IMR-90 (cell line): ENCODE measurements around the gene PHC2. TPM values are rescaled to one million over a fixed set of nuclear protein-coding genes. Genes with fewer than 3 reads are reported as not detected.
A peak's percentile ranks its signal among the peaks of the same experiment; 100 is the strongest.

Source experiments
- ATAC-seq: fragments of 200-7000 bp; cut with Tn5 transposase; 2 replicates; pipeline ENCODE4 v1.9.1; 2020; ENCODE audit warnings: low read depth, mild to moderate bottlenecking, moderate library complexity
- BruUV-seq: library from RNA; stranded (reverse); fragments of 400-500 nt; replicated peaks from 2 replicates; lab custom pipeline; 2021; lab: Mats Ljungman, UMichigan
- CTCF ChIA-PET: fragments of 300-600 bp; formaldehyde crosslinking; extraction: SDS; loops from one replicate; lab custom pipeline; 2021; ENCODE audit warnings: antibody characterized with exemption; lab: Yijun Ruan, JAX
- POLR2A ChIA-PET: fragments of 300-600 bp; sonication (Branson Sonifier 250); formaldehyde crosslinking; loops from one replicate; lab custom pipeline; 2022; ENCODE audit warnings: antibody characterized with exemption; ENCODE audit not compliant: unreplicated experiment; lab: Charles Lee
- DNase-seq: peaks from one replicate; pipeline ENCODE4 v3.0.0; 2013
- H2AFZ ChIP-seq: replicated peaks from 2 replicates; pipeline ENCODE3; 2013; ENCODE audit warnings: low read length, mild to moderate bottlenecking; ENCODE audit not compliant: poor library complexity
- H2AK5ac ChIP-seq: 2 replicates; pipeline ENCODE4 v1.6.1; 2013; ENCODE audit warnings: low read depth, low read length, inconsistent platforms
- H2AK9ac ChIP-seq: replicated peaks from 2 replicates; pipeline ENCODE3; 2013; ENCODE audit warnings: mild to moderate bottlenecking, low read depth, low read length, moderate library complexity; ENCODE audit not compliant: poor library complexity
- H2BK120ac ChIP-seq: 2 replicates; pipeline ENCODE4 v1.6.1; 2013; ENCODE audit warnings: low read depth, low read length, inconsistent platforms
- H2BK15ac ChIP-seq: 3 replicates; pipeline ENCODE4 v1.6.1; 2013; ENCODE audit warnings: low read depth, low read length, inconsistent platforms
- H2BK20ac ChIP-seq: 2 replicates; pipeline ENCODE4 v1.6.1; 2013; ENCODE audit warnings: low read depth, mild to moderate bottlenecking, inconsistent platforms, low read length, moderate library complexity
- H2BK5ac ChIP-seq: 2 replicates; pipeline ENCODE4 v1.6.1; 2013; ENCODE audit warnings: mild to moderate bottlenecking, low read depth, low read length, inconsistent platforms; ENCODE audit not compliant: poor library complexity, severe bottlenecking
- H3K14ac ChIP-seq: replicated peaks from 2 replicates; pipeline ENCODE4 v1.6.1; 2013; ENCODE audit warnings: low read depth, low read length, inconsistent platforms
- H3K18ac ChIP-seq: 2 replicates; pipeline ENCODE4 v1.6.1; 2013; ENCODE audit warnings: low read depth, low read length, control low read depth
- H3K23ac ChIP-seq: 2 replicates; pipeline ENCODE4 v1.6.1; 2013; ENCODE audit warnings: low read depth, low read length, inconsistent platforms
- H3K27ac ChIP-seq: 2 replicates; pipeline ENCODE4 v1.5.1; 2013; ENCODE audit warnings: mild to moderate bottlenecking, control low read depth, low read length; ENCODE audit not compliant: insufficient read depth
- H3K27me3 ChIP-seq: 2 replicates; pipeline ENCODE4 v1.6.1; 2013; ENCODE audit warnings: low read length; ENCODE audit not compliant: control insufficient read depth, insufficient read depth
- H3K36me3 ChIP-seq: 2 replicates; pipeline ENCODE4 v1.6.1; 2013; ENCODE audit warnings: low read length, mixed read lengths; ENCODE audit not compliant: control insufficient read depth, insufficient read depth
- H3K4ac ChIP-seq: 2 replicates; pipeline ENCODE4 v1.6.1; 2013; ENCODE audit warnings: low read depth, low read length, inconsistent platforms
- H3K4me1 ChIP-seq: 2 replicates; pipeline ENCODE4 v1.6.1; 2013; ENCODE audit warnings: low read length, mixed read lengths; ENCODE audit not compliant: control insufficient read depth, insufficient read depth
- H3K4me2 ChIP-seq: 2 replicates; pipeline ENCODE4 v1.6.1; 2013; ENCODE audit warnings: low read depth, mild to moderate bottlenecking, control low read depth, low read length, moderate library complexity
- H3K4me3 ChIP-seq: 2 replicates; pipeline ENCODE4 v1.5.1; 2013; ENCODE audit warnings: low read depth, mild to moderate bottlenecking, control low read depth, low read length, moderate library complexity; ENCODE audit not compliant: insufficient read depth
- H3K56ac ChIP-seq: 2 replicates; pipeline ENCODE4 v1.6.1; 2013; ENCODE audit warnings: low read length, inconsistent platforms; ENCODE audit not compliant: insufficient read depth; ENCODE audit errors: extremely low read depth
- H3K79me1 ChIP-seq, 2 experiments: 2 replicates each; pipeline ENCODE4 v1.6.1; 2013; ENCODE audit warnings: low read length in 2 of 2, inconsistent platforms in 1 of 2, low read depth in 1 of 2
- H3K9ac ChIP-seq: 2 replicates; pipeline ENCODE4 v1.6.1; 2013; ENCODE audit warnings: low read depth, low read length, control low read depth
- H3K9me1 ChIP-seq: 2 replicates; pipeline ENCODE4 v1.6.1; 2013; ENCODE audit warnings: low read length, inconsistent platforms; ENCODE audit not compliant: insufficient read depth
- H3K9me3 ChIP-seq: 2 replicates; pipeline ENCODE4 v1.6.1; 2013; ENCODE audit warnings: low read length; ENCODE audit not compliant: control insufficient read depth, insufficient read depth
- H4K20me1 ChIP-seq: 2 replicates; pipeline ENCODE4 v1.6.1; 2013; ENCODE audit warnings: low read length, inconsistent platforms; ENCODE audit not compliant: insufficient read depth
- H4K5ac ChIP-seq: 2 replicates; pipeline ENCODE4 v1.6.1; 2013; ENCODE audit warnings: mild to moderate bottlenecking, low read depth, low read length, control low read depth
- H4K8ac ChIP-seq, 2 experiments: 2 replicates each; pipeline ENCODE4 v1.6.1; 2013; ENCODE audit warnings: low read depth in 2 of 2, low read length in 2 of 2, control low read depth in 1 of 2, inconsistent platforms in 1 of 2
- H4K91ac ChIP-seq: 2 replicates; pipeline ENCODE4 v1.6.1; 2013; ENCODE audit warnings: low read depth, low read length, inconsistent platforms; ENCODE audit not compliant: insufficient read depth
- BHLHE40 ChIP-seq: fragments of 150-350 bp; IDR thresholded peaks from 2 replicates; pipeline ENCODE4 v1.6.1; 2016; ENCODE audit warnings: mild to moderate bottlenecking, low read depth, low read length
- CEBPB ChIP-seq: IDR thresholded peaks from 2 replicates; pipeline ENCODE4 v1.6.1; 2012; ENCODE audit warnings: low read depth, low read length, improper control_type of control experiment
- CHD1 ChIP-seq: IDR thresholded peaks from 2 replicates; pipeline ENCODE4 v1.6.1; 2012; ENCODE audit warnings: low read depth, low read length, improper control_type of control experiment
- FOS ChIP-seq: fragments of 150-350 bp; IDR thresholded peaks from 2 replicates; pipeline ENCODE4 v1.6.1; 2016; ENCODE audit warnings: low read depth, low read length
- MAFK ChIP-seq: IDR thresholded peaks from 2 replicates; pipeline ENCODE4 v1.6.1; 2012; ENCODE audit warnings: low read depth, low read length, improper control_type of control experiment
- MAZ ChIP-seq: IDR thresholded peaks from 2 replicates; pipeline ENCODE4 v1.6.1; 2012; ENCODE audit warnings: low read depth, mild to moderate bottlenecking, low read length, improper control_type of control experiment, moderate library complexity, borderline replicate concordance
- MXI1 ChIP-seq: IDR thresholded peaks from 2 replicates; pipeline ENCODE4 v1.6.1; 2012; ENCODE audit warnings: low read depth, mild to moderate bottlenecking, low read length, moderate library complexity, borderline replicate concordance
- POLR2A ChIP-seq: IDR thresholded peaks from 2 replicates; pipeline ENCODE4 v1.6.1; 2012; ENCODE audit warnings: mild to moderate bottlenecking, low read depth, low read length
- WGBS, 2 experiments: methylation state at CpG; one replicate each; pipeline versions ENCODE4 v1.1.5 to v1.1.7; 2013; ENCODE audit warnings: missing lambda C conversion rate in 2 of 2; ENCODE audit not compliant: insufficient read length in 1 of 2; ENCODE audit errors: extremely low coverage in 2 of 2; 5-methylcytosine and 5-hydroxymethylcytosine counted together
- dilution Hi-C: fragments of 300-500 bp; cut with HindIII; formaldehyde crosslinking; loops from one replicate; pipeline ENCODE4 v1.14.3; 2018; ENCODE audit warnings: low sequenced_read_pairs; ENCODE audit not compliant: unreplicated experiment
- in situ Hi-C: fragments of 300-500 bp; cut with MboI; formaldehyde crosslinking; loops from 3 replicates; pipeline ENCODE4 v1.14.3; 2019; ENCODE audit warnings: low sequenced_read_pairs, inconsistent platforms, mixed read lengths
- intact Hi-C: fragments of 100-400 bp; cut with micrococcal nuclease; formaldehyde crosslinking; loops from 2 replicates; pipeline ENCODE4 v1.10.0; 2022
- polyA plus RNA-seq, 3 experiments: library from polyadenylated mRNA; depleted of rRNA; stranded (reverse); fragments of >200 nt; gene quantifications; 2 replicates each; pipeline ENCODE4 v1.2.3, GENCODE V29; 2012; ENCODE audit warnings: low replicate concordance in 1 of 3
- total RNA-seq: library from RNA; depleted of rRNA; stranded (reverse); fragments of >200 nt; gene quantifications from 2 replicates; pipeline ENCODE4 v1.2.3, GENCODE V29; 2012

Gene PHC2
- total and polyA plus RNA-seq, 2 of the 4 experiments (the other 2 are of a cell fraction) = 46.4 to 98.1 TPM

DNA sequence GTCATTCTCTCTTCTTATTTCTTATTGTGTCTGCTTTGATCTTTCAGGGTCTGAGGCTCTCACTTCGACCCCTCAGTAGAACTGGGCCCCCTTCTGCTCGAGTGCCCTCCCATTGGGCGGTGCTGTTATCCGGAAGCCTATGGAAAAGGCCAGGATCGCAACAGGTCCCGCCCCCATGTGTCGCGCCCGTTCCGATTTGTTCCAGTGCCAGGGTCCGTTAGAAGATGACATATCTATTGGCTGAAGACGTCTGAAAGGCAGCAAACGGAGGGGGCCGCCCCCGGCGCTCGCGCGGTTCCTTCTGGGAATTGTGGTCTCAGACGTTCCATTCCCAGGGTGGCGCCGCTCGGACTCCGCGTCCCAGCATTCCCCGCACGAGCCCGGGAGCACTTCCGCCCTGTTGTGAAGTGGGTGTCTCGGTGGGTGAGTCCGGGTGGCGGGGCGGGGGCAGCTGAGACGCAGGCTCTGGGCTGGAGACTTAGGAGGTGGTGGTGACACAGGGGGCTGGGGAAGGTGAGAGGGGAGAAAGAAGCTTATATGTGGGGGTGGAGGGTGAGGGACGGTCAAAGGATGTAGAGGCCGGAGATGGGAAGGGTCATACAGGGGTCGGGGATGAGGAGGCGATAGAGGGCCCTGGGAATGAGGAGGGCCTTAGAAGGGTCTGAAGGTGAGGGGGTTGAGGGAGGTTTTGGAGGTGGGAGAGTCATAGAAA, 41.5 kb upstream of the PHC2 start, which contains the start of gene ZSCAN20:
Gene ZSCAN20, plus strand, starts transcription at position 377 of the 712 bp plus-strand sequence. CDS start 6,644 bp downstream, outside the sequence.
- Histone ChIP-seq H3K4ac (peak within 1 kb of the TSS; percentile 87), H3K36me3 (no peaks in the 10 kb centered on the region; the same call in 1 of the 2 replicates), H2BK15ac (peak within 1 kb of the TSS; percentile 90), H3K4me1 (peaks cover 12% of the 10 kb centered on the region), H2AFZ (peak within 1 kb of the TSS; percentile 93), H3K9ac (peak within 1 kb of the TSS; percentile 83), H3K4me3 (peak within 1 kb of the TSS; percentile 77), H2AK5ac (peak within 1 kb of the TSS; percentile 47), H3K4me2 (peak within 1 kb of the TSS; percentile 91), H3K9me3 (no peaks in the 10 kb centered on the region), H4K20me1 (no peaks in the 10 kb centered on the region), H3K27ac (peak within 1 kb of the TSS; percentile 69), H2BK5ac (peak within 1 kb of the TSS; percentile 70), H3K27me3 (no peaks in the 10 kb centered on the region), H3K23ac (peak within 1 kb of the TSS; percentile 46; the same call in 1 of the 2 replicates), H3K56ac (peak within 1 kb of the TSS; percentile 48), H3K9me1 (peaks cover 14% of the 10 kb centered on the region), H3K18ac (peak within 1 kb of the TSS; percentile 38), H4K91ac (peak within 1 kb of the TSS; percentile 66), H3K79me1 (peaks cover 24 to 40% of the 10 kb centered on the region in 2 experiments), H4K8ac (peak within 1 kb of the TSS; percentile 95 to 96), H2BK20ac (peak within 1 kb of the TSS; percentile 64; the same call in 1 of the 2 replicates), H4K5ac (peak within 1 kb of the TSS; percentile 81), H3K14ac (peak within 1 kb of the TSS; percentile 93), H2BK120ac (peak within 1 kb of the TSS; percentile 33), H2AK9ac (peak within 1 kb of the TSS; percentile 80)
- TF ChIP-seq BHLHE40 = peak; percentile 72
- no peak for TF ChIP-seq CHD1
- TF ChIP-seq POLR2A = peak; percentile 82
- TF ChIP-seq MAZ = peak; percentile 95
- TF ChIP-seq CEBPB = no peak
- no peak for TF ChIP-seq MXI1
- TF ChIP-seq MAFK = no peak
- TF ChIP-seq FOS = peak; percentile 14; the same call in 1 of the 2 replicates
- in situ Hi-C loops = no loop called here
- ChIA-PET CTCF (interaction anchor here (0.8 to 1.0 kb wide), 4 partner anchors 33 to 386 kb away, joined by 3 read pairs; no protein-coding TSS in a partner anchor), POLR2A (no interaction called here)
- WGBS, 2 experiments = 1% methylated on average over 13 of the region's 38 CpGs; no CpG with 5 or more reads in 1 of the 2 experiments
- dilution Hi-C loops = no loop called here
- ATAC-seq = peak; percentile 89
- BruUV-seq = no TSS peak
- DNase-seq = peak; percentile 98
- intact Hi-C loops = loop anchor here (1.0 to 5.0 kb wide), 3 partner anchors 141 to 290 kb away; partner anchors contain the start of gene TRIM62
